ENCODE measurements around the gene P3R3URF.
A peak's percentile ranks its signal among the peaks of the same experiment; 100 is the strongest.

P3R3URF gene

GRCh38 chr1:46131712-46132528 is 44.4 kb downstream of the P3R3URF start (continued):
- TF ChIP-seq ZNF26 (tag by site-specific recombination; IDR thresholded peaks at IDR 0.05) (no peak), ZNF624 (tag by site-specific recombination; IDR thresholded peaks at IDR 0.05) (no peak), ZFP3 (tag by site-specific recombination; IDR thresholded peaks at IDR 0.05; ENCODE audit: low read depth) (no peak), SCRT1 (tag by site-specific recombination; IDR thresholded peaks at IDR 0.05; ENCODE audit: borderline replicate concordance) (no peak), ZNF660 (tag by site-specific recombination; IDR thresholded peaks at IDR 0.05) (no peak; the same call in 1 of the 2 replicates), ZBTB20 (tag by site-specific recombination; IDR thresholded peaks at IDR 0.05) (no peak), ZBTB11 (tag by site-specific recombination; conservative IDR thresholded peaks at IDR 0.05; ENCODE audit: low read depth) (no peak), ZNF184 (tag by site-specific recombination; IDR thresholded peaks at IDR 0.05) (peak; percentile 24; the same call in 1 of the 2 replicates), WT1 (tag by site-specific recombination; IDR thresholded peaks at IDR 0.05) (no peak), ZNF10 (tag by site-specific recombination; IDR thresholded peaks at IDR 0.05) (no peak), KLF7 (tag by site-specific recombination; IDR thresholded peaks at IDR 0.05; ENCODE audit: borderline replicate concordance) (no peak), ZNF398 (tag by site-specific recombination; IDR thresholded peaks at IDR 0.05) (no peak), ZNF341 (tag by site-specific recombination; IDR thresholded peaks at IDR 0.05; ENCODE audit: low read depth) (no peak), ZNF571 (tag by site-specific recombination; IDR thresholded peaks at IDR 0.05) (no peak), ZSCAN4 (tag by site-specific recombination; IDR thresholded peaks at IDR 0.05) (no peak), TSHZ1 (tag by site-specific recombination; IDR thresholded peaks at IDR 0.05; ENCODE audit: borderline replicate concordance) (no peak), ZNF658 (tag by site-specific recombination; IDR thresholded peaks at IDR 0.05) (no peak), ZNF335 (tag by site-specific recombination; conservative IDR thresholded peaks at IDR 0.05) (peak; percentile 59), ZNF266 (tag by site-specific recombination; IDR thresholded peaks at IDR 0.05; ENCODE audit: low read depth) (no peak), MZF1 (tag by site-specific recombination; IDR thresholded peaks at IDR 0.05; ENCODE audit: borderline replicate concordance) (no peak), REST (tag by site-specific recombination; IDR thresholded peaks at IDR 0.05) (no peak), HOXD13 (CRISPR knock-in tag; IDR thresholded peaks at IDR 0.05; ENCODE audit: borderline replicate concordance) (0 out of 2 replicates have a peak, but pooled peaks have one; percentile 15), SP7 (tag by site-specific recombination; IDR thresholded peaks at IDR 0.05) (no peak), ZNF837 (tag by site-specific recombination; IDR thresholded peaks at IDR 0.05) (0 out of 2 replicates have a peak, but pooled peaks have one; percentile 16)
